Measurements from ENCODE around the gene ANKS4B.

- TF ChIP-seq CTCF (IDR thresholded peaks at IDR 0.05) (no peak), ZFX (IDR thresholded peaks at IDR 0.05; ENCODE audit: borderline replicate concordance) (no peak)
Measured at GRCh38 chr16:21206550-21206949, 26.9 kb upstream of the ANKS4B start.
